K562 (cell line): ENCODE results near the gene LATS2. TPM values are rescaled to one million over a fixed set of nuclear protein-coding genes. Genes with fewer than 3 reads are reported as not detected.

Experiments
- ATAC-seq: fragments of 200-7000 bp; cut with Tn5 transposase; 3 replicates; pipeline ENCODE4 v1.9.1; 2020; ENCODE audit warnings: moderate library complexity
- BruUV-seq: library from RNA; stranded (reverse); fragments of 400-500 nt; replicated peaks from 2 replicates; lab custom pipeline; 2021; lab: Mats Ljungman, UMichigan
- CTCF ChIA-PET: fragments of 300-600 bp; formaldehyde crosslinking; extraction: SDS; loops from one replicate; lab custom pipeline; 2021; ENCODE audit warnings: low intra/inter-chr PET ratio; lab: Yijun Ruan, JAX
- POLR2A ChIA-PET: fragments of 300-600, 350-650 bp; sonication (Branson Sonifier 250); formaldehyde crosslinking; extraction: SDS; loops from one replicate; lab custom pipeline; 2021; ENCODE audit warnings: antibody characterized with exemption, inconsistent platforms; lab: Yijun Ruan, JAX
- DNase-seq, 4 experiments: peaks; one replicate each; pipeline versions ENCODE4 v3.0.0 to v3.0.0-alpha.2; 2011 to 2018; ENCODE audit warnings: low spot score in 3 of 4, mixed read lengths in 3 of 4; ENCODE audit errors: extremely low read depth in 1 of 4
- FAIRE-seq: peaks from 2 replicates; lab custom pipeline; 2011; peaks lifted over from hg19 to GRCh38; lab: Jason Lieb, UNC
- H2AFZ ChIP-seq: 2 replicates; pipeline ENCODE4 v1.6.0; 2011; ENCODE audit warnings: low read depth, low read length, control low read depth, inconsistent platforms
- H3K27ac ChIP-seq: fragments of 200-600 bp; 3 replicates; pipeline ENCODE4 v1.8.0; 2011; ENCODE audit warnings: low read depth, mild to moderate bottlenecking, control low read depth, inconsistent platforms, low read length, moderate library complexity, mixed read lengths; ENCODE audit errors: extremely low read depth
- H3K27me3 ChIP-seq, 2 experiments: fragments of 300-600 bp in 1 of 2; 2 replicates in 1 of 2; 3 replicates in 1 of 2; pipeline versions ENCODE4 v1.6.0 to v1.8.0; 2011; ENCODE audit warnings: inconsistent platforms in 2 of 2, low read length in 2 of 2, mild to moderate bottlenecking in 1 of 2, mixed read lengths in 1 of 2, moderate library complexity in 1 of 2; ENCODE audit not compliant: control insufficient read depth in 2 of 2, insufficient read depth in 2 of 2
- H3K36me3 ChIP-seq: fragments of 300-600 bp; 3 replicates; pipeline ENCODE4 v1.8.0; 2011; ENCODE audit warnings: mild to moderate bottlenecking, low read length, inconsistent platforms; ENCODE audit not compliant: control insufficient read depth, insufficient read depth
- H3K4me1 ChIP-seq, 2 experiments: fragments of 200-600 bp in 1 of 2; replicated peaks in 1 of 2; 2 replicates in 1 of 2; 3 replicates in 1 of 2; pipeline versions ENCODE4 v1.5.1 to v1.8.0; 2011; ENCODE audit warnings: inconsistent platforms in 2 of 2, low read length in 2 of 2, mild to moderate bottlenecking in 1 of 2, mixed read lengths in 1 of 2, moderate library complexity in 1 of 2; ENCODE audit not compliant: control insufficient read depth in 2 of 2, insufficient read depth in 2 of 2
- H3K4me2 ChIP-seq: 2 replicates; pipeline ENCODE4 v1.6.1; 2011; ENCODE audit warnings: low read length, control low read depth, inconsistent platforms, mixed read lengths; ENCODE audit not compliant: insufficient read depth
- H3K4me3 ChIP-seq: fragments of 200-600 bp; sonication (generic), shearing (Covaris generic); 2 replicates; pipeline ENCODE4 v1.5.1; 2016; ENCODE audit warnings: control low read depth, inconsistent platforms
- H3K79me2 ChIP-seq: fragments of 200-600 bp; 3 replicates; pipeline ENCODE4 v1.8.0; 2011; ENCODE audit warnings: low read length, inconsistent platforms; ENCODE audit not compliant: control insufficient read depth, insufficient read depth
- H3K9ac ChIP-seq, 2 experiments: 2 replicates each; pipeline versions ENCODE4 v1.6.0 to v1.6.1; 2011; ENCODE audit warnings: low read depth in 2 of 2, low read length in 2 of 2, control low read depth in 1 of 2, inconsistent platforms in 1 of 2, mild to moderate bottlenecking in 1 of 2, mixed read lengths in 1 of 2; ENCODE audit not compliant: insufficient read depth in 1 of 2
- H3K9me1 ChIP-seq: one replicate; pipeline ENCODE4 v1.6.0; 2011; ENCODE audit warnings: inconsistent platforms, mild to moderate bottlenecking, low read length, moderate library complexity; ENCODE audit not compliant: control insufficient read depth, insufficient read depth
- H3K9me3 ChIP-seq: replicated peaks from 2 replicates; pipeline ENCODE4 v1.5.1; 2011; ENCODE audit warnings: low read depth, low read length, inconsistent platforms; ENCODE audit not compliant: control insufficient read depth, insufficient read depth
- H4K20me1 ChIP-seq: replicated peaks from 2 replicates; pipeline ENCODE4 v1.6.1; 2011; ENCODE audit warnings: low read length, inconsistent platforms, mixed read lengths; ENCODE audit not compliant: control insufficient read depth, insufficient read depth
- BRD9 ChIP-seq: fragments of 450-650 bp; IDR thresholded peaks from 2 replicates; pipeline ENCODE4 v1.6.1; 2018; ENCODE audit warnings: low read depth; ENCODE audit not compliant: partially characterized antibody
- DDX20 ChIP-seq: fragments of 450-650 bp; IDR thresholded peaks from 2 replicates; pipeline ENCODE4 v1.6.1; 2016; ENCODE audit warnings: missing genetic modification characterization, low read depth, mild to moderate bottlenecking, missing compliant biosample characterization, moderate library complexity
- EHMT2 ChIP-seq: fragments of 450-650 bp; IDR thresholded peaks from 2 replicates; pipeline ENCODE4 v1.6.1; 2018; ENCODE audit warnings: antibody characterized with exemption
- ESRRB ChIP-seq: fragments of 250-450 bp; sonication (Bioruptor Pico); IDR thresholded peaks from 2 replicates; pipeline ENCODE4 v1.5.0; 2020; ENCODE audit warnings: mild to moderate bottlenecking, moderate library complexity, borderline replicate concordance
- GABPB1 ChIP-seq: sonication (generic); formaldehyde crosslinking; IDR thresholded peaks from 2 replicates; pipeline ENCODE4 v1.8.0; 2022; ENCODE audit warnings: mild to moderate bottlenecking, missing genetic modification reagents
- MECOM ChIP-seq: fragments of 250-450 bp; sonication (Bioruptor Pico); IDR thresholded peaks from 2 replicates; pipeline ENCODE4 v1.8.0; 2022; ENCODE audit warnings: inconsistent platforms
- MTA3 ChIP-seq: fragments of 450-650 bp; formaldehyde crosslinking; IDR thresholded peaks from 2 replicates; pipeline ENCODE4 v1.6.1; 2017; ENCODE audit warnings: mild to moderate bottlenecking, borderline replicate concordance
- RBM17 ChIP-seq: fragments of 200-400 bp; formaldehyde crosslinking; IDR thresholded peaks from 2 replicates; pipeline ENCODE4 v1.6.1; 2017; ENCODE audit warnings: low read depth, mild to moderate bottlenecking, low read length, borderline replicate concordance
- SLC30A9 ChIP-seq: fragments of 250-450 bp; sonication (Bioruptor Pico); IDR thresholded peaks from 2 replicates; pipeline ENCODE4 v1.8.0; 2022; ENCODE audit warnings: mild to moderate bottlenecking, moderate library complexity
- SRSF7 ChIP-seq: fragments of 200-400 bp; formaldehyde crosslinking; optimal IDR thresholded peaks from 2 replicates; pipeline ENCODE3; 2017; ENCODE audit warnings: mild to moderate bottlenecking, low read depth, low read length
- ZNF23 ChIP-seq: fragments of 250-450 bp; sonication (Bioruptor Pico); IDR thresholded peaks from 2 replicates; pipeline ENCODE4 v1.4.0; 2020; ENCODE audit warnings: mild to moderate bottlenecking
- ZNF354B ChIP-seq: fragments of 250-450 bp; sonication (Bioruptor Pico); IDR thresholded peaks from 2 replicates; pipeline ENCODE4 v1.4.0; 2020
- ZSCAN32 ChIP-seq: fragments of 450-650 bp; formaldehyde crosslinking; IDR thresholded peaks from 2 replicates; pipeline ENCODE4 v1.4.0; 2020; ENCODE audit warnings: mild to moderate bottlenecking, moderate library complexity
- WGBS: fragments of 100-300 bp; shearing (Covaris generic); methylation state at CpG from one replicate; pipeline ENCODE4 v1.1.6; 2016; ENCODE audit warnings: low coverage, mixed read lengths; ENCODE audit not compliant: insufficient coverage; ENCODE audit errors: missing lambda C conversion rate; 5-methylcytosine and 5-hydroxymethylcytosine counted together
- in situ Hi-C: fragments of 300-500 bp; cut with MboI; formaldehyde crosslinking; loops from 4 replicates; pipeline ENCODE4 v1.15.0; 2018; ENCODE audit warnings: inconsistent platforms, mixed read lengths
- intact Hi-C: fragments of 100-400 bp; cut with micrococcal nuclease; formaldehyde crosslinking; loops from 2 replicates; pipeline ENCODE4 v1.14.2; 2022
- polyA plus RNA-seq, 8 experiments: library from polyadenylated mRNA; depleted of rRNA in 4 of 8; stranded (reverse) in 5 of 8; unstranded in 3 of 8; fragments of >200 nt; fragmentation: Nextera tagmentation in 2 of 8; fragmentation: Illumina TruSeq in 1 of 8; extraction: Ambion mirVana in 2 of 8; extraction: Trizol in 1 of 8; gene quantifications; 2 replicates each; pipeline versions ENCODE4 v1.2.1 to v1.2.3, GENCODE V29; 2011 to 2014; ENCODE audit warnings: inconsistent platforms in 1 of 8, missing spikeins in 1 of 8
- total RNA-seq, 7 experiments: library from RNA; depleted of rRNA in 6 of 7; stranded (reverse); fragments of >200 nt in 6 of 7; fragmentation: Illumina TruSeq in 2 of 7; extraction: Trizol in 2 of 7; gene quantifications; 2 replicates each; pipeline versions ENCODE4 v1.2.1 to v1.2.3, GENCODE V29; 2011 to 2021; ENCODE audit warnings: low replicate concordance in 1 of 7
- TF ChIP-seq, protein P1 (sequence below): sonication (generic); formaldehyde crosslinking; IDR thresholded peaks from 2 replicates; pipeline ENCODE4 v1.8.0; 2022; ENCODE audit warnings: missing genetic modification reagents, mild to moderate bottlenecking, moderate library complexity, borderline replicate concordance
- TF ChIP-seq, protein P2 (sequence below): fragments of 250-450 bp; sonication (Bioruptor Pico); IDR thresholded peaks from 2 replicates; pipeline ENCODE4 v1.4.0; 2020; ENCODE audit warnings: mild to moderate bottlenecking
- TF ChIP-seq, protein P3 (sequence below), 2 experiments: fragments of 450-650 bp in 1 of 2; sonication (generic) in 1 of 2; formaldehyde crosslinking in 1 of 2; IDR thresholded peaks in 1 of 2; conservative IDR thresholded peaks in 1 of 2; 2 replicates each; pipeline versions ENCODE4 v1.6.1 to v1.8.1; 2016 to 2023; ENCODE audit warnings: mild to moderate bottlenecking in 2 of 2, moderate library complexity in 2 of 2, inconsistent platforms in 1 of 2, missing genetic modification reagents in 1 of 2
- TF ChIP-seq, protein P4 (sequence below), 2 experiments: fragments of 450-650 bp in 1 of 2; IDR thresholded peaks; 2 replicates each; pipeline ENCODE4 v1.6.1; 2011 to 2017; ENCODE audit warnings: low read depth in 2 of 2, antibody characterized with exemption in 1 of 2, borderline replicate concordance in 1 of 2, low read length in 1 of 2, mild to moderate bottlenecking in 1 of 2, mixed read lengths in 1 of 2; ENCODE audit not compliant: control insufficient read depth in 1 of 2

LATS2 gene
- total and polyA plus RNA-seq, 9 of the 15 experiments (the other 6 are each of a cell fraction or from before 2014, with no cell fraction given) = 0.18 to 3.7 (median 0.76) TPM

DNA sequence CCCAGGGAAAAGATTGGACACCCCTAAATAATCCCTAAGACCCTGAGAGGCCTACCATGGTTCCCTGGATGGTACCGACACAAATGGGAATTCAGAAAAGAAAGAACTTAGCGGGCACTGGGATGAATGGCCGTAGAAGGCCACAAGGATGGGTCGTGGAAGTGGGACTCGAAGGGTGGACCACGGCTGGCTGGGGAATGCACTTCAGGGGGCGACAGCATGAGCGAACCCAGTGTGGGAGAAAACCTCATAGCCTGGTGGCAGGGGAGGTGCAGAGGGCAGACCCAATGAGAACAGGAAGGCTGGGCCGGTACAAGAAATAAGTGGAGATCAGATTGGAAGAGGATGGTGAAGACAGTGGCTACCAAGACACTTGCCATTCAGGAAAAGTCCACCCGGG lies 28.7 kb downstream of the LATS2 start:
- 35% methylated on average over 10 of the region's 10 CpGs for WGBS
- no peak overlapping the region for H3K9ac ChIP-seq
- TF ChIP-seq GABPB1 (CRISPR knock-in tag) (no peak), SRSF7 (no peak), MECOM (CRISPR knock-in tag) (no peak), ESRRB (CRISPR knock-in tag) (no peak), MTA3 (no peak), EHMT2 (no peak), ZSCAN32 (no peak), BRD9 (no peak), SLC30A9 (CRISPR knock-in tag) (no peak), ZNF23 (CRISPR knock-in tag) (no peak), DDX20 (tag) (no peak), RBM17 (no peak), ZNF354B (CRISPR knock-in tag) (no peak)
- TF ChIP-seq, protein P1, sequence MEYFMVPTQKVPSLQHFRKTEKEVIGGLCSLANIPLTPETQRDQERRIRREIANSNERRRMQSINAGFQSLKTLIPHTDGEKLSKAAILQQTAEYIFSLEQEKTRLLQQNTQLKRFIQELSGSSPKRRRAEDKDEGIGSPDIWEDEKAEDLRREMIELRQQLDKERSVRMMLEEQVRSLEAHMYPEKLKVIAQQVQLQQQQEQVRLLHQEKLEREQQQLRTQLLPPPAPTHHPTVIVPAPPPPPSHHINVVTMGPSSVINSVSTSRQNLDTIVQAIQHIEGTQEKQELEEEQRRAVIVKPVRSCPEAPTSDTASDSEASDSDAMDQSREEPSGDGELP (CRISPR knock-in tag) = no peak
- TF ChIP-seq, protein P2, sequence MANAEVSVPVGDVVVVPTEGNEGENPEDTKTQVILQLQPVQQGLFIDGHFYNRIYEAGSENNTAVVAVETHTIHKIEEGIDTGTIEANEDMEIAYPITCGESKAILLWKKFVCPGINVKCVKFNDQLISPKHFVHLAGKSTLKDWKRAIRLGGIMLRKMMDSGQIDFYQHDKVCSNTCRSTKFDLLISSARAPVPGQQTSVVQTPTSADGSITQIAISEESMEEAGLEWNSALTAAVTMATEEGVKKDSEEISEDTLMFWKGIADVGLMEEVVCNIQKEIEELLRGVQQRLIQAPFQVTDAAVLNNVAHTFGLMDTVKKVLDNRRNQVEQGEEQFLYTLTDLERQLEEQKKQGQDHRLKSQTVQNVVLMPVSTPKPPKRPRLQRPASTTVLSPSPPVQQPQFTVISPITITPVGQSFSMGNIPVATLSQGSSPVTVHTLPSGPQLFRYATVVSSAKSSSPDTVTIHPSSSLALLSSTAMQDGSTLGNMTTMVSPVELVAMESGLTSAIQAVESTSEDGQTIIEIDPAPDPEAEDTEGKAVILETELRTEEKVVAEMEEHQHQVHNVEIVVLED (CRISPR knock-in tag) = no peak
- TF ChIP-seq, protein P3, sequence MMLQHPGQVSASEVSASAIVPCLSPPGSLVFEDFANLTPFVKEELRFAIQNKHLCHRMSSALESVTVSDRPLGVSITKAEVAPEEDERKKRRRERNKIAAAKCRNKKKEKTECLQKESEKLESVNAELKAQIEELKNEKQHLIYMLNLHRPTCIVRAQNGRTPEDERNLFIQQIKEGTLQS (IDR thresholded peaks at IDR 0.05) = no peak
- TF ChIP-seq, protein P3 (CRISPR knock-in tag; conservative IDR thresholded peaks at IDR 0.05) = no peak
- TF ChIP-seq, protein P4, sequence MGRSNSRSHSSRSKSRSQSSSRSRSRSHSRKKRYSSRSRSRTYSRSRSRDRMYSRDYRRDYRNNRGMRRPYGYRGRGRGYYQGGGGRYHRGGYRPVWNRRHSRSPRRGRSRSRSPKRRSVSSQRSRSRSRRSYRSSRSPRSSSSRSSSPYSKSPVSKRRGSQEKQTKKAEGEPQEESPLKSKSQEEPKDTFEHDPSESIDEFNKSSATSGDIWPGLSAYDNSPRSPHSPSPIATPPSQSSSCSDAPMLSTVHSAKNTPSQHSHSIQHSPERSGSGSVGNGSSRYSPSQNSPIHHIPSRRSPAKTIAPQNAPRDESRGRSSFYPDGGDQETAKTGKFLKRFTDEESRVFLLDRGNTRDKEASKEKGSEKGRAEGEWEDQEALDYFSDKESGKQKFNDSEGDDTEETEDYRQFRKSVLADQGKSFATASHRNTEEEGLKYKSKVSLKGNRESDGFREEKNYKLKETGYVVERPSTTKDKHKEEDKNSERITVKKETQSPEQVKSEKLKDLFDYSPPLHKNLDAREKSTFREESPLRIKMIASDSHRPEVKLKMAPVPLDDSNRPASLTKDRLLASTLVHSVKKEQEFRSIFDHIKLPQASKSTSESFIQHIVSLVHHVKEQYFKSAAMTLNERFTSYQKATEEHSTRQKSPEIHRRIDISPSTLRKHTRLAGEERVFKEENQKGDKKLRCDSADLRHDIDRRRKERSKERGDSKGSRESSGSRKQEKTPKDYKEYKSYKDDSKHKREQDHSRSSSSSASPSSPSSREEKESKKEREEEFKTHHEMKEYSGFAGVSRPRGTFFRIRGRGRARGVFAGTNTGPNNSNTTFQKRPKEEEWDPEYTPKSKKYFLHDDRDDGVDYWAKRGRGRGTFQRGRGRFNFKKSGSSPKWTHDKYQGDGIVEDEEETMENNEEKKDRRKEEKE (IDR thresholded peaks at IDR 0.05; ENCODE audit: borderline replicate concordance in 1 of 2, control insufficient read depth in 1 of 2, low read depth in 2 of 2, low read length in 1 of 2) = no peak

More for the DNA sequence above, 28.7 kb downstream of the LATS2 start:
- Histone ChIP-seq H3K4me1 (peaks cover 0 to 3% of the 10 kb centered on the region in 2 experiments; a peak in 1 of 5 replicates), H3K9me1 (no peaks in the 10 kb centered on the region), H4K20me1 (no peaks in the 10 kb centered on the region), H3K27me3 (0 out of 5 replicates have a peak, but pooled peaks cover 0 to 4% of the 10 kb centered on the region in 2 experiments), H3K27ac (no peak overlapping the region), H3K9me3 (no peaks in the 10 kb centered on the region), H3K4me3 (no peak overlapping the region), H3K36me3 (no peaks in the 10 kb centered on the region), H3K4me2 (no peak overlapping the region), H2AFZ (no peak overlapping the region), H3K79me2 (no peaks in the 10 kb centered on the region)
- DNase-seq = no peak
- no peak for FAIRE-seq
- in situ Hi-C loops (no loop called here), intact Hi-C loops (no loop called here)
- ChIA-PET CTCF (no interaction called here), POLR2A (no interaction called here)
- BruUV-seq = no TSS peak
- no peak for ATAC-seq
